H1 (cell line): Measurements from ENCODE around the gene TMEM139. TPM values are rescaled to one million over a fixed set of nuclear protein-coding genes. Genes with fewer than 3 reads are reported as not detected.

Experiments used
- CTCF ChIA-PET: fragments of 300-600 bp; sonication (Branson Sonifier 250); formaldehyde crosslinking; loops from one replicate; lab custom pipeline; 2021; ENCODE audit not compliant: partially characterized antibody; lab: Charles Lee
- POLR2A ChIA-PET: fragments of 300-600 bp; sonication (Branson Sonifier 250); formaldehyde crosslinking; loops from one replicate; lab custom pipeline; 2021; ENCODE audit warnings: inconsistent platforms; ENCODE audit not compliant: partially characterized antibody; lab: Charles Lee
- DNase-seq, 2 experiments: peaks; one replicate each; pipeline versions ENCODE4 v3.0.0 to v3.0.0-alpha.2; 2010 to 2022; ENCODE audit warnings: low spot score in 2 of 2, low read depth in 1 of 2, mixed read lengths in 1 of 2
- FAIRE-seq: peaks from 2 replicates; lab custom pipeline; 2011; peaks lifted over from hg19 to GRCh38; lab: Jason Lieb, UNC
- H2AFZ ChIP-seq: 2 replicates; pipeline ENCODE4 v1.8.1; 2012; ENCODE audit warnings: low read length, inconsistent platforms
- H2AK5ac ChIP-seq: 2 replicates; pipeline ENCODE4 v1.6.1; 2013; ENCODE audit warnings: low read depth, low read length
- H2BK120ac ChIP-seq: replicated peaks from 2 replicates; pipeline ENCODE3; 2013; ENCODE audit warnings: low read depth, low read length, inconsistent platforms
- H2BK12ac ChIP-seq: 2 replicates; pipeline ENCODE4 v1.6.1; 2013; ENCODE audit warnings: low read depth, low read length
- H2BK15ac ChIP-seq: 2 replicates; pipeline ENCODE4 v1.6.1; 2013; ENCODE audit warnings: low read length
- H2BK20ac ChIP-seq: 2 replicates; pipeline ENCODE4 v1.6.1; 2013; ENCODE audit warnings: low read length
- H2BK5ac ChIP-seq: 2 replicates; pipeline ENCODE4 v1.6.1; 2013; ENCODE audit warnings: low read depth, low read length
- H3K14ac ChIP-seq: 2 replicates; pipeline ENCODE4 v1.6.1; 2013; ENCODE audit warnings: inconsistent platforms; ENCODE audit not compliant: insufficient read length
- H3K18ac ChIP-seq: 2 replicates; pipeline ENCODE4 v1.6.1; 2013; ENCODE audit warnings: low read length; ENCODE audit errors: extremely low read depth
- H3K23ac ChIP-seq: 2 replicates; pipeline ENCODE4 v1.6.1; 2013; ENCODE audit warnings: inconsistent platforms; ENCODE audit not compliant: insufficient read length
- H3K23me2 ChIP-seq: 2 replicates; pipeline ENCODE4 v1.6.1; 2013; ENCODE audit warnings: low read depth, low read length
- H3K27ac ChIP-seq: 2 replicates; pipeline ENCODE4 v1.6.1; 2011; ENCODE audit warnings: low read depth, low read length, inconsistent platforms
- H3K27me3 ChIP-seq, 4 experiments: replicated peaks in 1 of 4; 1 replicate in 1 of 4; 2 replicates in 3 of 4; pipeline versions ENCODE4 v1.6.1 to v1.8.1; 2011 to 2013; ENCODE audit warnings: low read length in 3 of 4, mild to moderate bottlenecking in 3 of 4, inconsistent platforms in 2 of 4, mixed read lengths in 2 of 4, moderate library complexity in 1 of 4; ENCODE audit not compliant: control insufficient read depth in 3 of 4, insufficient read depth in 3 of 4; ENCODE audit errors: extremely low read depth in 1 of 4
- H3K36me3 ChIP-seq, 4 experiments: 2 replicates each; pipeline versions ENCODE4 v1.6.1 to v1.8.1; 2011 to 2013; ENCODE audit warnings: mild to moderate bottlenecking in 4 of 4, low read length in 3 of 4, moderate library complexity in 2 of 4, control low read depth in 1 of 4, inconsistent platforms in 1 of 4; ENCODE audit not compliant: insufficient read depth in 4 of 4, control insufficient read depth in 2 of 4
- H3K4ac ChIP-seq: replicated peaks from 2 replicates; pipeline ENCODE3; 2013; ENCODE audit warnings: low read length, low read depth, mixed read lengths, inconsistent platforms; ENCODE audit not compliant: insufficient read length
- H3K4me1 ChIP-seq, 4 experiments: replicated peaks in 1 of 4; 1 replicate in 1 of 4; 2 replicates in 3 of 4; pipeline versions ENCODE4 v1.6.1 to v1.8.1; 2011 to 2013; ENCODE audit warnings: low read length in 3 of 4, inconsistent platforms in 2 of 4, mixed read lengths in 1 of 4; ENCODE audit not compliant: insufficient read depth in 4 of 4, control insufficient read depth in 3 of 4
- H3K4me2 ChIP-seq, 2 experiments: 2 replicates each; pipeline versions ENCODE4 v1.6.1 to v1.8.1; 2011 to 2013; ENCODE audit warnings: low read depth in 2 of 2, low read length in 2 of 2, control low read depth in 1 of 2, inconsistent platforms in 1 of 2, mild to moderate bottlenecking in 1 of 2; ENCODE audit not compliant: insufficient read depth in 1 of 2
- H3K4me3 ChIP-seq, 4 experiments: fragments of 200-600, 300-600 bp in 1 of 4; sonication (generic), shearing (Covaris generic), sonication (Bioruptor Twin) in 1 of 4; 2 replicates each; pipeline versions ENCODE4 v1.5.1 to v1.8.1; 2011 to 2016; ENCODE audit warnings: low read length in 4 of 4, low read depth in 3 of 4, control low read depth in 2 of 4, inconsistent platforms in 2 of 4, mild to moderate bottlenecking in 2 of 4, mixed read lengths in 1 of 4, moderate library complexity in 1 of 4; ENCODE audit not compliant: insufficient read depth in 2 of 4; ENCODE audit errors: extremely low read depth in 1 of 4
- H3K56ac ChIP-seq: replicated peaks from 2 replicates; pipeline ENCODE3; 2013; ENCODE audit warnings: low read depth, mild to moderate bottlenecking, mixed read lengths, low read length, inconsistent platforms; ENCODE audit not compliant: insufficient read length
- H3K79me1 ChIP-seq: 2 replicates; pipeline ENCODE4 v1.6.1; 2013; ENCODE audit warnings: low read depth, low read length, control low read depth
- H3K79me2 ChIP-seq, 2 experiments: 2 replicates each; pipeline versions ENCODE4 v1.6.1 to v1.8.1; 2012 to 2013; ENCODE audit warnings: low read length in 2 of 2, mild to moderate bottlenecking in 2 of 2, inconsistent platforms in 1 of 2; ENCODE audit not compliant: insufficient read depth in 2 of 2, control insufficient read depth in 1 of 2
- H3K9ac ChIP-seq, 4 experiments: replicated peaks in 1 of 4; 1 replicate in 1 of 4; 2 replicates in 3 of 4; pipeline versions ENCODE4 v1.6.1 to v1.8.1; 2011 to 2013; ENCODE audit warnings: low read depth in 3 of 4, low read length in 3 of 4, control low read depth in 2 of 4, mild to moderate bottlenecking in 2 of 4, moderate library complexity in 2 of 4, inconsistent platforms in 1 of 4; ENCODE audit errors: extremely low read depth in 1 of 4
- H3K9me3 ChIP-seq, 2 experiments: 2 replicates each; pipeline versions ENCODE4 v1.6.1 to v1.8.1; 2012 to 2013; ENCODE audit warnings: mild to moderate bottlenecking in 2 of 2, moderate library complexity in 2 of 2, control low read depth in 1 of 2, inconsistent platforms in 1 of 2, low read depth in 1 of 2, low read length in 1 of 2, mixed read lengths in 1 of 2; ENCODE audit not compliant: insufficient read depth in 2 of 2
- H4K20me1 ChIP-seq, 2 experiments: replicated peaks in 1 of 2; 2 replicates each; pipeline versions ENCODE3 to v1.8.1; 2011 to 2013; ENCODE audit warnings: inconsistent platforms in 2 of 2, low read length in 2 of 2, mild to moderate bottlenecking in 1 of 2; ENCODE audit not compliant: insufficient read depth in 2 of 2, control insufficient read depth in 1 of 2
- H4K5ac ChIP-seq: 2 replicates; pipeline ENCODE4 v1.6.1; 2013; ENCODE audit warnings: low read length, low read depth, mixed read lengths, inconsistent platforms; ENCODE audit not compliant: insufficient read length
- H4K8ac ChIP-seq: 2 replicates; pipeline ENCODE4 v1.8.0; 2013; ENCODE audit warnings: mild to moderate bottlenecking, moderate library complexity, low read length, inconsistent platforms; ENCODE audit not compliant: insufficient read depth; ENCODE audit errors: extremely low read depth
- H4K91ac ChIP-seq: replicated peaks from 2 replicates; pipeline ENCODE3; 2013; ENCODE audit warnings: low read length, mixed read lengths, inconsistent platforms; ENCODE audit not compliant: insufficient read length
- ATF3 ChIP-seq: IDR thresholded peaks from 2 replicates; pipeline ENCODE4 v1.6.1; 2011; ENCODE audit warnings: low read depth, mild to moderate bottlenecking, low read length; ENCODE audit not compliant: insufficient read depth
- BRCA1 ChIP-seq: IDR thresholded peaks from 2 replicates; pipeline ENCODE4 v1.6.1; 2012; ENCODE audit warnings: low read depth, low read length, improper control_type of control experiment
- CTCF ChIP-seq, 3 experiments: IDR thresholded peaks; 1 replicate in 2 of 3; 2 replicates in 1 of 3; pipeline versions ENCODE4 v1.5.1 to v1.6.1; 2011; ENCODE audit warnings: low read length in 3 of 3, mild to moderate bottlenecking in 3 of 3, inconsistent platforms in 2 of 3, low read depth in 1 of 3, moderate library complexity in 1 of 3; ENCODE audit not compliant: insufficient read depth in 1 of 3; ENCODE audit errors: control extremely low read depth in 1 of 3
- MAX ChIP-seq: IDR thresholded peaks from 2 replicates; pipeline ENCODE4 v1.6.1; 2012; ENCODE audit warnings: inconsistent platforms
- POU5F1 ChIP-seq: IDR thresholded peaks from 2 replicates; pipeline ENCODE4 v1.6.1; 2011; ENCODE audit warnings: low read depth, mild to moderate bottlenecking, low read length, moderate library complexity
- RAD21 ChIP-seq, 2 experiments: IDR thresholded peaks in 1 of 2; conservative IDR thresholded peaks in 1 of 2; 2 replicates each; pipeline ENCODE4 v1.6.1; 2011; ENCODE audit warnings: low read depth in 2 of 2, low read length in 2 of 2, improper control_type of control experiment in 1 of 2, inconsistent platforms in 1 of 2, mild to moderate bottlenecking in 1 of 2, moderate library complexity in 1 of 2
- SIN3A ChIP-seq, 2 experiments: IDR thresholded peaks in 1 of 2; conservative IDR thresholded peaks in 1 of 2; 2 replicates each; pipeline ENCODE4 v1.6.1; 2011 to 2012; ENCODE audit warnings: low read length in 2 of 2, improper control_type of control experiment in 1 of 2, low read depth in 1 of 2, mild to moderate bottlenecking in 1 of 2
- WGBS, 2 experiments: shearing (Covaris generic) in 1 of 2; methylation state at CpG; one replicate each; pipeline versions ENCODE4 v1.1.6 to v1.1.7; 2013 to 2015; ENCODE audit warnings: low lambda C conversion rate in 2 of 2, mixed read lengths in 2 of 2, inconsistent platforms in 1 of 2, low coverage in 1 of 2, missing lambda C conversion rate in 1 of 2; ENCODE audit not compliant: insufficient replicate concordance in 2 of 2, insufficient coverage in 1 of 2, insufficient read length in 1 of 2; ENCODE audit errors: extremely low coverage in 1 of 2, missing lambda C conversion rate in 1 of 2; 5-methylcytosine and 5-hydroxymethylcytosine counted together
- polyA plus RNA-seq, 7 experiments: library from polyadenylated mRNA; depleted of rRNA in 3 of 7; stranded (reverse) in 5 of 7; unstranded in 2 of 7; fragments of >200 nt in 5 of 7; fragments of 200-250 nt in 2 of 7; gene quantifications; 1 replicate in 5 of 7; 2 replicates in 1 of 7; 4 replicates in 1 of 7; pipeline versions ENCODE4 v1.2.1 to v1.2.3, GENCODE V29; 2011 to 2013; ENCODE audit warnings: missing spikeins in 2 of 7, mixed read lengths in 2 of 7
- total RNA-seq: library from RNA; stranded (reverse); fragmentation: NEBNext Ultra II Directional; extraction: Animal tissue kit (Norgen Biotek cat#: 25700); gene quantifications from 2 replicates; pipeline ENCODE4 v1.2.1, GENCODE V29; 2021

The TMEM139 gene
- total and polyA plus RNA-seq, 2 of the 8 experiments (the other 6 are each of a cell fraction or from before 2014, with no cell fraction given) = 3.2 to 6.7 TPM

GRCh38 chr7:143299840-143300239 lies 15.1 kb downstream of the TMEM139 start:
- Histone ChIP-seq H3K27ac (no peak overlapping the region), H3K36me3 (peaks cover 43 to 95% (median 76%) of the 10 kb centered on the region in 4 experiments), H4K20me1 (peaks cover 2 to 9% of the 10 kb centered on the region in 2 experiments), H3K79me2 (peaks cover 0 to 3% of the 10 kb centered on the region in 2 experiments; a peak in 1 of 4 replicates), H3K14ac (no peak overlapping the region), H3K9ac (no peak overlapping the region), H2BK15ac (no peak overlapping the region), H3K56ac (no peak overlapping the region), H2AFZ (no peak overlapping the region), H3K23ac (no peak overlapping the region), H3K27me3 (no peaks in the 10 kb centered on the region), H3K79me1 (no peaks in the 10 kb centered on the region), H3K4me1 (no peaks in the 10 kb centered on the region), H2BK120ac (no peak overlapping the region), H3K23me2 (no peaks in the 10 kb centered on the region), H2BK5ac (no peak overlapping the region), H2AK5ac (no peak overlapping the region), H3K18ac (no peak overlapping the region), H4K5ac (no peak overlapping the region), H3K4me3 (no peak overlapping the region), H3K4me2 (no peak overlapping the region), H2BK12ac (no peak overlapping the region), H4K91ac (no peak overlapping the region), H4K8ac (peak overlapping the region; percentile 12; the same call in 1 of the 2 replicates), H2BK20ac (no peak overlapping the region), H3K4ac (no peak overlapping the region), H3K9me3 (no peaks in the 10 kb centered on the region)
- WGBS, 2 experiments = 81% methylated on average over 8 of the region's 8 CpGs; no CpG with 5 or more reads in 1 of the 2 experiments
- FAIRE-seq = no peak
- TF ChIP-seq SIN3A (conservative IDR thresholded peaks at IDR 0.05 in 1 of 2, IDR thresholded peaks at IDR 0.05 in 1 of 2; ENCODE audit: low read depth in 1 of 2, low read length in 2 of 2) (0 out of 4 replicates have a peak, but pooled peaks of 1 of the 2 experiments have one; percentile 23), RAD21 (IDR thresholded peaks at IDR 0.05 in 1 of 2, conservative IDR thresholded peaks at IDR 0.05 in 1 of 2; ENCODE audit: low read depth in 2 of 2, low read length in 2 of 2) (peak; percentile 47 to 60), POU5F1 (no peak), MAX (0 out of 2 replicates have a peak, but pooled peaks have one; percentile 28), ATF3 (no peak), BRCA1 (no peak), CTCF (IDR thresholded peaks at IDR 0.05; ENCODE audit: control extremely low read depth in 1 of 3, insufficient read depth in 1 of 3, low read depth in 1 of 3, low read length in 3 of 3) (peak; percentile 74 to 96 (median 91))
- DNase-seq = peak in 1 of 2 experiments; percentile 77
- ChIA-PET POLR2A (interaction anchor here (0.7 to 1.4 kb wide), 7 partner anchors 9 to 91 kb away, joined by 3 to 10 read pairs (median 3); partner anchors contain the start of gene CASP2), CTCF (interaction anchor here (0.7 to 8.9 kb wide), 51 partner anchors 9 to 430 kb away, joined by 3 to 91 read pairs (median 6); partner anchors contain the start of genes CASP2, CLCN1, EPHA1 and GSTK1)
